Measurements from ENCODE around the gene TMEM229B.

DNA sequence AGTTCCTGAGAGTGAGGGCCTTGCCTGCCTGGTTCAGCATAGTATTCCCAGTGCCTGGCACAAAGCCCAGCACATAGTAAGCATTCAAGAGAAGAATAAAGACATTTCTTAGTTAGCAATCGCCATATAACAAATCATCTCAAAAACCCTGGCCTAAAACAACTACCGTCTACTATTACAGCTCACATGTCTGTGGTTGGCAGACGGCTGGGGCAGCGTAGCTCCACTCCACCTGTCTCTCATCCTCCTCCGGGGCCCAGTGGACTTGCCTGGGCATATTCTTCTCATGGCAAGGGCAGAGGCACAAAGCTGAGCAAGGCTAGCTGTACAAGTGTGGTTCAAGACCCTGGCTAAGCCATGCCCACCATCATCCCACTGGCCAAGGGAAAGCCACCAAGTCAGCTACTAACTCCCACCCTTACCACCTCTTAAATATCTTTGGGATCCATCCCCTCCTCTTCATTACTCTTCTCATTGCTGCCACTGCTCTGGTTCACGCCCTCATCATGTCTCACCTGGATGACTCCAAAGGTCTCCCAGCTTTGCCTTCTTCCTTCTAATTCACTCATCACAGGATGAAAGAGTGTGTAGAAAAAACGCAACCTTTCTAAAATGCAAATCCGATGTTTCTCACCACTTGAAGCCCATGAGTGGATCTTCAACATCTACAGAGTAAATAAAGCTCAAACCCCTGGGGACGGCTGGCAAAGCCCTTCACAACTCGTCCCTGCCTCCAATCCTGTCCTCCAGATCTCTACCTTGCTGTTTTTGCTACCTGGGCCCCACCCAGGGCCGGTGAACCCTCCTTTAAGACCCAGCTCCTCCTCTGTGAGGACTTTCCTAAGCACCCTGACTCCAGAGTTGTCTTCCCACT lies 10.4 kb downstream of the TMEM229B start:
- TF ChIP-seq, protein P1, sequence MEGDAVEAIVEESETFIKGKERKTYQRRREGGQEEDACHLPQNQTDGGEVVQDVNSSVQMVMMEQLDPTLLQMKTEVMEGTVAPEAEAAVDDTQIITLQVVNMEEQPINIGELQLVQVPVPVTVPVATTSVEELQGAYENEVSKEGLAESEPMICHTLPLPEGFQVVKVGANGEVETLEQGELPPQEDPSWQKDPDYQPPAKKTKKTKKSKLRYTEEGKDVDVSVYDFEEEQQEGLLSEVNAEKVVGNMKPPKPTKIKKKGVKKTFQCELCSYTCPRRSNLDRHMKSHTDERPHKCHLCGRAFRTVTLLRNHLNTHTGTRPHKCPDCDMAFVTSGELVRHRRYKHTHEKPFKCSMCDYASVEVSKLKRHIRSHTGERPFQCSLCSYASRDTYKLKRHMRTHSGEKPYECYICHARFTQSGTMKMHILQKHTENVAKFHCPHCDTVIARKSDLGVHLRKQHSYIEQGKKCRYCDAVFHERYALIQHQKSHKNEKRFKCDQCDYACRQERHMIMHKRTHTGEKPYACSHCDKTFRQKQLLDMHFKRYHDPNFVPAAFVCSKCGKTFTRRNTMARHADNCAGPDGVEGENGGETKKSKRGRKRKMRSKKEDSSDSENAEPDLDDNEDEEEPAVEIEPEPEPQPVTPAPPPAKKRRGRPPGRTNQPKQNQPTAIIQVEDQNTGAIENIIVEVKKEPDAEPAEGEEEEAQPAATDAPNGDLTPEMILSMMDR (IDR thresholded peaks at IDR 0.05): no peak
- TF ChIP-seq POLR2A (IDR thresholded peaks at IDR 0.05): no peak

Measured in esophagus squamous epithelium (tissue), 4 donors.